HCT116 (cell line): Measurements from ENCODE around the gene TPH1. TPM values are rescaled to one million over a fixed set of nuclear protein-coding genes. Genes with fewer than 3 reads are reported as not detected.

ENCODE experiments used
- ATAC-seq: fragments of 200-7000 bp; cut with Tn5 transposase; 2 replicates; pipeline ENCODE4 v1.9.1; 2020; ENCODE audit warnings: mild to moderate bottlenecking, moderate library complexity
- BruUV-seq: library from RNA; stranded (reverse); fragments of 400-500 nt; replicated peaks from 2 replicates; lab custom pipeline; 2021; lab: Mats Ljungman, UMichigan
- CTCF ChIA-PET: fragments of 300-600 bp; sonication (Branson Sonifier 250); formaldehyde crosslinking; loops from one replicate; lab custom pipeline; 2021; ENCODE audit warnings: antibody characterized with exemption; lab: Charles Lee
- POLR2A ChIA-PET: fragments of 300-600, 350-600 bp; sonication (Branson Sonifier 250); formaldehyde crosslinking; loops from one replicate; lab custom pipeline; 2021; ENCODE audit warnings: antibody characterized with exemption; lab: Charles Lee
- RAD21 ChIA-PET, 2 experiments: fragments of 300-600 bp; sonication (Branson Sonifier 250); formaldehyde crosslinking; loops; one replicate each; lab custom pipeline; 2023; ENCODE audit warnings: low total read pairs in 2 of 2; ENCODE audit not compliant: uncharacterized antibody in 2 of 2, unreplicated experiment in 2 of 2, low non-redundant PET in 1 of 2; lab: Charles Lee
- DNase-seq: peaks from one replicate; pipeline ENCODE4 v3.0.0-alpha.2; 2010; ENCODE audit warnings: low read depth, low spot score
- H2AFZ ChIP-seq: fragments of 200-600 bp; shearing (Covaris generic), sonication (generic); 2 replicates; pipeline ENCODE4 v1.6.1; 2017; ENCODE audit warnings: low read depth, mixed run types, mixed read lengths, antibody characterized with exemption, low read length; ENCODE audit not compliant: poor library complexity, severe bottlenecking
- H3K27ac ChIP-seq: 2 replicates; pipeline ENCODE4 v1.5.1; 2012; ENCODE audit warnings: low read depth, low read length
- H3K27me3 ChIP-seq: fragments of 200-600 bp; sonication (generic); 2 replicates; pipeline ENCODE4 v1.6.1; 2016; ENCODE audit warnings: mixed run types, low read length, mixed read lengths; ENCODE audit not compliant: insufficient read depth
- H3K36me3 ChIP-seq, 2 experiments: fragments of 200-500 bp in 1 of 2; fragments of 200-600 bp in 1 of 2; sonication (Bioruptor generic) in 1 of 2; sonication (generic) in 1 of 2; 2 replicates each; pipeline versions ENCODE4 v1.5.1 to v1.6.1; 2014 to 2016; ENCODE audit warnings: low read length in 2 of 2, inconsistent platforms in 1 of 2, mixed read lengths in 1 of 2, mixed run types in 1 of 2; ENCODE audit not compliant: insufficient read depth in 2 of 2, control insufficient read depth in 1 of 2
- H3K4me1 ChIP-seq, 2 experiments: fragments of 200-600 bp in 1 of 2; sonication (generic) in 1 of 2; 2 replicates each; pipeline versions ENCODE4 v1.5.1 to v1.6.1; 2012 to 2017; ENCODE audit warnings: low read length in 2 of 2, inconsistent platforms in 1 of 2, mild to moderate bottlenecking in 1 of 2, mixed read lengths in 1 of 2, mixed run types in 1 of 2, moderate library complexity in 1 of 2; ENCODE audit not compliant: insufficient read depth in 2 of 2, control insufficient read depth in 1 of 2
- H3K4me2 ChIP-seq: fragments of 200-600 bp; sonication (generic); 2 replicates; pipeline ENCODE4 v1.6.1; 2017; ENCODE audit warnings: mixed run types, low read length, mixed read lengths
- H3K4me3 ChIP-seq, 2 experiments: fragments of 200-600 bp in 1 of 2; sonication (generic) in 1 of 2; replicated peaks in 1 of 2; 2 replicates each; pipeline ENCODE4 v1.5.1; 2011 to 2016; ENCODE audit warnings: low read length in 2 of 2, control low read depth in 1 of 2, low read depth in 1 of 2, mild to moderate bottlenecking in 1 of 2, mixed read lengths in 1 of 2, mixed run types in 1 of 2
- H3K79me2 ChIP-seq: fragments of 200-600 bp; sonication (generic); 2 replicates; pipeline ENCODE4 v1.6.1; 2017; ENCODE audit warnings: mild to moderate bottlenecking, mixed run types, low read length, moderate library complexity, mixed read lengths; ENCODE audit not compliant: insufficient read depth
- H3K9ac ChIP-seq: fragments of 200-600 bp; sonication (generic); 2 replicates; pipeline ENCODE4 v1.6.1; 2016; ENCODE audit warnings: low read length, mixed read lengths
- H3K9me2 ChIP-seq: fragments of 200-600 bp; sonication (generic), shearing (Covaris generic); 2 replicates; pipeline ENCODE4 v1.6.1; 2017; ENCODE audit warnings: mixed run types, mild to moderate bottlenecking, moderate library complexity; ENCODE audit not compliant: insufficient read depth
- H3K9me3 ChIP-seq, 2 experiments: fragments of 200-500 bp in 1 of 2; fragments of 200-600 bp in 1 of 2; sonication (Bioruptor generic) in 1 of 2; sonication (generic) in 1 of 2; 2 replicates each; pipeline ENCODE4 v1.6.1; 2014 to 2017; ENCODE audit warnings: low read length in 2 of 2, mixed read lengths in 2 of 2, inconsistent platforms in 1 of 2, low read depth in 1 of 2, mild to moderate bottlenecking in 1 of 2, mixed run types in 1 of 2, moderate library complexity in 1 of 2; ENCODE audit not compliant: control insufficient read depth in 1 of 2, insufficient read depth in 1 of 2
- H4K20me1 ChIP-seq: fragments of 200-600 bp; sonication (generic), shearing (Covaris generic); 2 replicates; pipeline ENCODE4 v1.6.1; 2017; ENCODE audit warnings: mixed run types, mild to moderate bottlenecking, moderate library complexity; ENCODE audit not compliant: insufficient read depth
- CBX3 ChIP-seq: IDR thresholded peaks from 2 replicates; pipeline ENCODE4 v1.6.1; 2012; ENCODE audit warnings: low read depth
- CEBPB ChIP-seq: IDR thresholded peaks from 2 replicates; pipeline ENCODE4 v1.6.1; 2012; ENCODE audit warnings: low read depth
- EGR1 ChIP-seq: IDR thresholded peaks from 2 replicates; pipeline ENCODE4 v1.6.1; 2012; ENCODE audit warnings: low read depth
- JUND ChIP-seq: IDR thresholded peaks from 2 replicates; pipeline ENCODE4 v1.6.1; 2012
- POLR2A ChIP-seq: IDR thresholded peaks from 2 replicates; pipeline ENCODE4 v1.7.0; 2011; ENCODE audit warnings: borderline replicate concordance; ENCODE audit not compliant: insufficient read depth, insufficient read length; ENCODE audit errors: extremely low read depth
- POLR2AphosphoS5 ChIP-seq: IDR thresholded peaks from 2 replicates; pipeline ENCODE4 v1.6.1; 2011; ENCODE audit warnings: mild to moderate bottlenecking, low read depth, low read length, moderate library complexity
- SP1 ChIP-seq: IDR thresholded peaks from 2 replicates; pipeline ENCODE4 v1.6.1; 2012; ENCODE audit warnings: low read depth
- TCF7L2 ChIP-seq: IDR thresholded peaks from 2 replicates; pipeline ENCODE4 v1.7.0; 2011; ENCODE audit warnings: borderline replicate concordance, inconsistent platforms; ENCODE audit not compliant: insufficient read depth, insufficient read length; ENCODE audit errors: extremely low read depth
- intact Hi-C: fragments of 100-400 bp; cut with micrococcal nuclease; formaldehyde crosslinking; loops from 2 replicates; pipeline ENCODE4 v1.10.0; 2022
- total RNA-seq: library from RNA; stranded (reverse); gene quantifications from one replicate; pipeline ENCODE4 v1.2.1, GENCODE V29; 2021; ENCODE audit not compliant: unreplicated experiment
- TF ChIP-seq, protein P1 (sequence below), 3 experiments: fragments of 200-600 bp in 1 of 3; sonication (generic) in 1 of 3; IDR thresholded peaks in 2 of 3; conservative IDR thresholded peaks in 1 of 3; 2 replicates each; pipeline ENCODE4 v1.5.1; 2012 to 2017; ENCODE audit warnings: low read depth in 2 of 3, low read length in 2 of 3, antibody characterized with exemption in 1 of 3, borderline replicate concordance in 1 of 3, control low read depth in 1 of 3, mild to moderate bottlenecking in 1 of 3, mixed read lengths in 1 of 3, mixed run types in 1 of 3, moderate library complexity in 1 of 3; ENCODE audit not compliant: insufficient read depth in 1 of 3

TPH1 gene
- total RNA-seq, 1 experiment from 2014 or later, result 0.42 TPM

DNA sequence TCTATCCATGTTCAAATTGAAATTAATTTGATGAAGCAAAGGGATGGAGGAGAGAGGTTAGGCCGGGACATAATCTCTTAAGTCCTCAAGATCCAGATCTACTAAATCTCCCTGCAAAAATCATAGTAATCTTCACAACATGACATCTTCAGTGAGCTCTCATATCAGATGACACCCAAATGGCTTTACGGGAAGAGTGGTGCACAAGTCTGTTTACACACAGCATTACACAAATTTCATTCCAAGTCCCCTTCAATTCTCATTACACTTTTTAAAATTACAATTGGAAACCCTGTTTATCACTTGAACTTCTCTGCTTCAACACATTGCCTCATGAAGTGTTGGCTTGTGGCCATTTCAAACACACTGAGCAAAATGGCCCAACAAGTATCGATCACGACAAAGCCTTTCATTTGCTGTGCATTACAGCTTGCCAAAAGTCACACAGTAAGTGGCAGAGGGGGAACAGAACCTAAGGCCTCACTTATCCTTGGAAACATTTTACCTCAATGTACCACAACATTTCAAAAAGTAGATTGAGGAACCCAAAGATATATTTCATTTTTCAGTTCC, 17.9 kb upstream of the TPH1 start:
- Histone ChIP-seq H3K4me2 (no peak overlapping the region), H3K79me2 (no peaks in the 10 kb centered on the region), H3K36me3 (no peaks in the 10 kb centered on the region), H3K9me2 (no peaks in the 10 kb centered on the region), H3K9me3 (no peaks in the 10 kb centered on the region), H4K20me1 (no peaks in the 10 kb centered on the region), H3K9ac (no peak overlapping the region), H3K4me1 (no peaks in the 10 kb centered on the region), H2AFZ (no peak overlapping the region), H3K27ac (no peak overlapping the region), H3K4me3 (no peak overlapping the region), H3K27me3 (no peaks in the 10 kb centered on the region)
- ChIA-PET POLR2A (no interaction called here), RAD21 (no interaction called here), CTCF (no interaction called here)
- intact Hi-C loops, result no loop called here
- ATAC-seq, result no peak
- TF ChIP-seq CBX3 (no peak), CEBPB (no peak), JUND (no peak), SP1 (no peak), POLR2A (no peak), POLR2AphosphoS5 (no peak), TCF7L2 (no peak)
- TF ChIP-seq, protein P1, sequence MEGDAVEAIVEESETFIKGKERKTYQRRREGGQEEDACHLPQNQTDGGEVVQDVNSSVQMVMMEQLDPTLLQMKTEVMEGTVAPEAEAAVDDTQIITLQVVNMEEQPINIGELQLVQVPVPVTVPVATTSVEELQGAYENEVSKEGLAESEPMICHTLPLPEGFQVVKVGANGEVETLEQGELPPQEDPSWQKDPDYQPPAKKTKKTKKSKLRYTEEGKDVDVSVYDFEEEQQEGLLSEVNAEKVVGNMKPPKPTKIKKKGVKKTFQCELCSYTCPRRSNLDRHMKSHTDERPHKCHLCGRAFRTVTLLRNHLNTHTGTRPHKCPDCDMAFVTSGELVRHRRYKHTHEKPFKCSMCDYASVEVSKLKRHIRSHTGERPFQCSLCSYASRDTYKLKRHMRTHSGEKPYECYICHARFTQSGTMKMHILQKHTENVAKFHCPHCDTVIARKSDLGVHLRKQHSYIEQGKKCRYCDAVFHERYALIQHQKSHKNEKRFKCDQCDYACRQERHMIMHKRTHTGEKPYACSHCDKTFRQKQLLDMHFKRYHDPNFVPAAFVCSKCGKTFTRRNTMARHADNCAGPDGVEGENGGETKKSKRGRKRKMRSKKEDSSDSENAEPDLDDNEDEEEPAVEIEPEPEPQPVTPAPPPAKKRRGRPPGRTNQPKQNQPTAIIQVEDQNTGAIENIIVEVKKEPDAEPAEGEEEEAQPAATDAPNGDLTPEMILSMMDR (IDR thresholded peaks at IDR 0.05 in 2 of 3, conservative IDR thresholded peaks at IDR 0.05 in 1 of 3; ENCODE audit: borderline replicate concordance in 1 of 3, insufficient read depth in 1 of 3, low read depth in 2 of 3, low read length in 2 of 3), result no peak
- DNase-seq, result no peak
- BruUV-seq, result no TSS peak

DNA sequence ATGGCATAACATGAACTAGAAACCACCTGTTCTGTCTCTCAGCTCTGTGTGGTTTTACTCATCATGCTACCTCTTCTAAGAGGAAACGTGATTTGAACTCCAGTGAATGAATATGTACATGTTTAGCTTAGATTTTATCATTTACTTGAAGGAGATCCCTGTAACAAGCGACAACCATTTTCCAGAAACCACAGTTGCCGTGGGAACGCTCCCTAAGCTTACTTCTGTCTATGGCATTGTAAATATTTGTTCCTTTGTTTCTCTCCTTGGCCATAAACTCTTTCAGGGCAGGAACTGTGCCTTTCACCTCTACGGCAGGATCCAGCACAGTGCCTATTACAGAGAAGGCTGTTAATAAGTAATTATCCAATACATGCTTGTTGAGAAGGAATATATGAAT, 17.1 kb upstream of the TPH1 start:
- Histone ChIP-seq H3K9me3 (no peaks in the 10 kb centered on the region), H3K27ac (no peak overlapping the region), H3K4me1 (no peaks in the 10 kb centered on the region), H3K4me2 (no peak overlapping the region), H3K9me2 (no peaks in the 10 kb centered on the region), H3K4me3 (no peak overlapping the region), H2AFZ (no peak overlapping the region)
- no TSS peak for BruUV-seq
- POLR2A ChIA-PET, result no interaction called here
- RAD21 ChIA-PET, result no interaction called here
- no peak for ATAC-seq
- TF ChIP-seq POLR2AphosphoS5 (no peak), EGR1 (no peak), CBX3 (no peak)
- TF ChIP-seq, all 23 proteins: peak for 0
- no peaks in the 10 kb centered on the region for H4K20me1 ChIP-seq
- no peak for DNase-seq
- H3K9ac ChIP-seq, result no peak overlapping the region
- CTCF ChIA-PET, result no interaction called here
- no peaks in the 10 kb centered on the region for H3K27me3 ChIP-seq
- H3K36me3 ChIP-seq, result no peaks in the 10 kb centered on the region
- no peaks in the 10 kb centered on the region for H3K79me2 ChIP-seq
- intact Hi-C loops, result no loop called here
